Measurements from ENCODE around the gene ZNF664. TPM values are rescaled to one million over a fixed set of nuclear protein-coding genes. Genes with fewer than 3 reads are reported as not detected.

The ZNF664 gene
- total RNA-seq, 2 donors from 2014 or later: 124 TPM

- Histone ChIP-seq H3K36me3 (no peaks in the 10 kb centered on the region), H3K4me3 (no peak overlapping the region), H3K9ac (ENCODE audit: low read depth in 2 of 2, low read length in 2 of 2) (no peak overlapping the region), H3K27ac (no peak overlapping the region), H3K9me3 (no peaks in the 10 kb centered on the region), H3K27me3 (no peaks in the 10 kb centered on the region), H3K4me1 (no peaks in the 10 kb centered on the region)
- TF ChIP-seq, protein P1, sequence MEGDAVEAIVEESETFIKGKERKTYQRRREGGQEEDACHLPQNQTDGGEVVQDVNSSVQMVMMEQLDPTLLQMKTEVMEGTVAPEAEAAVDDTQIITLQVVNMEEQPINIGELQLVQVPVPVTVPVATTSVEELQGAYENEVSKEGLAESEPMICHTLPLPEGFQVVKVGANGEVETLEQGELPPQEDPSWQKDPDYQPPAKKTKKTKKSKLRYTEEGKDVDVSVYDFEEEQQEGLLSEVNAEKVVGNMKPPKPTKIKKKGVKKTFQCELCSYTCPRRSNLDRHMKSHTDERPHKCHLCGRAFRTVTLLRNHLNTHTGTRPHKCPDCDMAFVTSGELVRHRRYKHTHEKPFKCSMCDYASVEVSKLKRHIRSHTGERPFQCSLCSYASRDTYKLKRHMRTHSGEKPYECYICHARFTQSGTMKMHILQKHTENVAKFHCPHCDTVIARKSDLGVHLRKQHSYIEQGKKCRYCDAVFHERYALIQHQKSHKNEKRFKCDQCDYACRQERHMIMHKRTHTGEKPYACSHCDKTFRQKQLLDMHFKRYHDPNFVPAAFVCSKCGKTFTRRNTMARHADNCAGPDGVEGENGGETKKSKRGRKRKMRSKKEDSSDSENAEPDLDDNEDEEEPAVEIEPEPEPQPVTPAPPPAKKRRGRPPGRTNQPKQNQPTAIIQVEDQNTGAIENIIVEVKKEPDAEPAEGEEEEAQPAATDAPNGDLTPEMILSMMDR (IDR thresholded peaks at IDR 0.05): no peak
- DNase-seq: no peak
- intact Hi-C loops (cut with DNase I): no loop called here
Measured at GRCh38 chr12:123950476-123951349, 22.3 kb upstream of the ZNF664 start.

GRCh38 chr12:123951467-123951866, 21.5 kb upstream of the ZNF664 start:
- Histone ChIP-seq H3K9me3 (no peaks in the 10 kb centered on the region), H3K36me3 (no peaks in the 10 kb centered on the region), H3K4me3 (no peak overlapping the region), H3K27me3 (no peaks in the 10 kb centered on the region), H3K9ac (ENCODE audit: low read depth in 2 of 2, low read length in 2 of 2) (no peak overlapping the region), H3K27ac (no peak overlapping the region), H3K4me1 (no peaks in the 10 kb centered on the region)
- TF ChIP-seq, protein P1 (IDR thresholded peaks at IDR 0.05): no peak
- no peak for DNase-seq
- intact Hi-C loops (cut with DNase I): no loop called here

DNA sequence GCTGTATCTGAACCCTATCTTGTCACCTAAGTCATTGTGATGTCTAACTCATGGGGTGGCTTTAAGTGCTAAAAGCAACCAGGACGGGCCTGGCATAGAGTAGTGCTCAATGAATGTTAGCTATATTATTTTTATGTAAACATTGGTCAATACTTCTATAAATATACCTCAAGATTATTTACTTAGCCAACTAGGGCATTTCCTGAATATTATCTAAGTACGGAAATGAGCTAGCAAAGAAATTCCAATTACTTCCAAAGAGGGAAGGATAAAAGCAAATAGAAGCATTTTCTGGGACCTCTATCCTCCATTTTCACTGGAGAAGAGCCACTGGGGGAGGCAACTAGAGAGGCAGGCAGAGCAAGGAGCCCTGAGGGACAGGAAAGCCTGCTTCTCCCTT, 21.0 kb upstream of the ZNF664 start:
- H3K4me1 ChIP-seq: no peaks in the 10 kb centered on the region
- no peaks in the 10 kb centered on the region for H3K27me3 ChIP-seq
- no peak overlapping the region for H3K27ac ChIP-seq
- TF ChIP-seq, protein P1 (IDR thresholded peaks at IDR 0.05): no peak
- no peaks in the 10 kb centered on the region for H3K9me3 ChIP-seq
- H3K9ac ChIP-seq (ENCODE audit: low read depth in 2 of 2, low read length in 2 of 2): no peak overlapping the region
- DNase-seq: no peak
- intact Hi-C loops (cut with DNase I): no loop called here
- no peak overlapping the region for H3K4me3 ChIP-seq
- H3K36me3 ChIP-seq: no peaks in the 10 kb centered on the region

DNA sequence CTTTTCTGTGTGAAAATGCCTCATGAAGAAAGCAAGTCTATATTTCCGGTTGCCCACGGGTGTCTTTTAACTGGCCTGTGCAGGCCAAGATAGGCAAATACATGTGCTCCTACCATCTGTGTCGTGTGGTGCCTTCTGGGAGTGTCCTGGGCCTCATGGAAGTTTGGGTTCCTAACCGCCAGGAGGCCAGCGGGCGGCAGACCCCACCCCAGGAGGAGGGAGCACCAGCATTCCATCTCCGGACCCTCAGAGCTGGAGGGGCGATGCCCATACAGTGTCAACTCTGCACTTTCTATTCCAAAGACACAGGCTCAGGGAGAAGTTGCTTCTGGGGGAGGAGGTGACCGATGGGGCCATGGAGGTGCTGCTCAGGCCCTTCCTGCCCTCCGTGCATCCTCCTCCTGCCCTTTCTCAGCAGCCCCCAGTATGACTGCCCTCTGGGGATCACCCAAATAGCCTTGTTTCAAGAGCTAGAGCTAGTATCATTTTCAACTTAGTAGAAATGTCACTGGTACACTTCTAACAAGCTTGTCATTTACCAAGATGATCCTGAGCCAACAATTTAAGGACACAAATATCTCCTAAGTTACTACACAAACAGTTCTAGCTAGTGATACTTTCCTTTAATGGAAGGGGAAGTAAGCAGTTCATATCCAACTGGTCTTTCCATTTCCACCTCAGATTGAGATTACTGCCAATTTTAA, 18.2 kb upstream of the ZNF664 start:
- intact Hi-C loops (cut with DNase I): no loop called here
- Histone ChIP-seq H3K27ac (no peak overlapping the region), H3K9me3 (no peaks in the 10 kb centered on the region), H3K4me1 (no peaks in the 10 kb centered on the region), H3K27me3 (no peaks in the 10 kb centered on the region), H3K4me3 (no peak overlapping the region), H3K36me3 (no peaks in the 10 kb centered on the region), H3K9ac (ENCODE audit: low read depth in 2 of 2, low read length in 2 of 2) (no peak overlapping the region)
- TF ChIP-seq, protein P1 (IDR thresholded peaks at IDR 0.05): no peak
- no peak for DNase-seq

- Histone ChIP-seq H3K9ac (ENCODE audit: low read depth in 2 of 2, low read length in 2 of 2) (no peak overlapping the region), H3K27me3 (no peaks in the 10 kb centered on the region), H3K9me3 (no peaks in the 10 kb centered on the region), H3K36me3 (no peaks in the 10 kb centered on the region), H3K4me3 (no peak overlapping the region), H3K4me1 (no peaks in the 10 kb centered on the region), H3K27ac (no peak overlapping the region)
- TF ChIP-seq, protein P1 (IDR thresholded peaks at IDR 0.05): no peak
- intact Hi-C loops (cut with DNase I): no loop called here
- DNase-seq: no peak
Measured at GRCh38 chr12:123956249-123956648, 16.8 kb upstream of the ZNF664 start.
